Stimulated activated CD4-positive, alpha-beta T cell treated with anti-CD3 and anti-CD28 coated beads, Interleukin-2, amount 100 ng/mL, for 48 hours (primary cell): ENCODE measurements around the gene ZNF653.
"Not testable (repeated sequence)": the region's sequence is repeated elsewhere in the genome, so short reads cannot be mapped to it uniquely, and the experiment has no call there.

Experiments
- DNase-seq, 2 donors: peaks; one replicate each; pipeline ENCODE4 v3.0.0-alpha.2; 2020

ZNF653 gene

DNA sequence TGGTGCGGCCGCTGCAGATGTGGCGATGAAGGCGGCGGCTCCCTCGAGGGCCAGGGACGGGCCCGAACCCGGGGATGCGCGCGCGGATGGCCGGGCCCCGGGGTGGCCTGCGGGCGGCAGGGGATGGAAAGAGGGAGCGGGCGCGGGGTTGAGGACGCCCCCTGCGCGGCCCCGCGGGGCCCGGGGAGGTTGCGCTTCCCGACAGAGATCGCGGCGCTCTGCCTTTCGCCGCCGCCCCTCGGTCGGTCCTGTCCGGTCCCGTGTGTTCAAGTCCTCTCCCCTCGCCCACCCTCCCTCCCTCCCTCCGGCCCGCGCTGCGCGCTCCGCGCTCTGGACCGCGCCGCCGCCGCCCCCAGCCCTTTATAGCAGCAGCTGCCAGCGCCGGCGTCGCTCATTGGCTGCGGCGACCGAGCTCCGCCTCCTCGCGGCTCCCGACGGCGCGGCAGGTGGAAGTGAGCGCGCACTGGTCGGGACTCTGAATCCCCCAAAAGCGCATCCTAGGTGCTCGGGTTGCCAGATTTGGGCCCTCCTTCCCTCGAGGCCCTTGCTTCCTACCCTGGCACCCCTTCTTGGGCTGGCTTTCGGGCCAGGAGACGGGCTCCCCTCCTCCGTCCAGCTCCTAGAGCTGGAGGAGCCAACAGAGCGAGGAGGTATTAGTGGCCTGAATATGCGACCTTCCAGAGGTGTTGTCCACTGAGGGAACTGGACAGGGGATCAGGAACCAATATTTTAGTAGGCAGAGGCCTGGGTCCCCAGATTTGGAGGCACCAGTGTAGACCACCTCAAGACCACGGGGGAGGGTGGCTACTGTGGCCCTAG lies 24.7 kb downstream of the ZNF653 start, which contains the start of gene ELAVL3:
ELAVL3 (minus strand) TSS at position 332 of the 819 bp plus-strand sequence. CDS start 438 bp downstream, outside the sequence.
- DNase-seq: no peak

DNA sequence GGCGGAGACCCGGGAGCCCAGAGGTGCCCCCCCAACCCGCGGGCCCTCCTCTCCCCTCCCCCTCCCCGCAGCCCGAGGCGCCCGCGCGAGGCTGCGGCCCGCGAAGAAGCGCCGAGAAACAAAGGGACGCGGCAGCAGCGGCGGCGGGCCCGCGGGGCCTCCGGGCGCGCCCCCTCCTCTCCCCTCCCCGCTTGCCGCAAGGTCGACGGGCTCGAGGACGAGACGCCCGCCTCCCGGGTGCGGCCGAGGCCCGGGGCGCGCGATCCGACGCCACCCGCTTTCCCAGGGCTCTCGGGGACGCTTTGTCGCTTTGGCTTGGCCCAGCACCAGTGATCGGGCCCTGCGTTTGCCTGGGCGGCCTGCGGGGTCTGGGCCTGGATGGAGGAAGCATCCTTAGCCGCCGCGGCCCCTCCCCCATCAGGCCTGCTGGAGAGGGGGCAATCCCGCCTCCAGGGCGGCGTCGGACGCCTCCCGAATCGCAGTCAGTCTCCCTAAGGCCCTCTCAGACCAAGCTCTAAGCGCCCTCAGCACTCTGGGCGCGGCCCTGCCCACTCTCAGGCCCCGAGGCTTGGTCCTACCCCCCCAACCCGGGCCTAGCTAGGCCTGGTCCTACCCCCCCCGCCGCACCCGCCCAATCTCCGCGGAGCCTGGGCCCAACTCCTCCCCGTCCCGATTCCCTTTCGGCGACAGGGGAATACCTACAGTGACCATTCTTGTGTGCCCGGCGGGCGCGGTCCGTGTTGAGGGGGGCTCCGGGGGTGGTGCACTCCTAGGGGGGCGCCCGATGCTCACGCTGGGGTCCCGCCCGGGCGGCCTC lies 25.5 kb downstream of the ZNF653 start:
- no peak for DNase-seq

DNA sequence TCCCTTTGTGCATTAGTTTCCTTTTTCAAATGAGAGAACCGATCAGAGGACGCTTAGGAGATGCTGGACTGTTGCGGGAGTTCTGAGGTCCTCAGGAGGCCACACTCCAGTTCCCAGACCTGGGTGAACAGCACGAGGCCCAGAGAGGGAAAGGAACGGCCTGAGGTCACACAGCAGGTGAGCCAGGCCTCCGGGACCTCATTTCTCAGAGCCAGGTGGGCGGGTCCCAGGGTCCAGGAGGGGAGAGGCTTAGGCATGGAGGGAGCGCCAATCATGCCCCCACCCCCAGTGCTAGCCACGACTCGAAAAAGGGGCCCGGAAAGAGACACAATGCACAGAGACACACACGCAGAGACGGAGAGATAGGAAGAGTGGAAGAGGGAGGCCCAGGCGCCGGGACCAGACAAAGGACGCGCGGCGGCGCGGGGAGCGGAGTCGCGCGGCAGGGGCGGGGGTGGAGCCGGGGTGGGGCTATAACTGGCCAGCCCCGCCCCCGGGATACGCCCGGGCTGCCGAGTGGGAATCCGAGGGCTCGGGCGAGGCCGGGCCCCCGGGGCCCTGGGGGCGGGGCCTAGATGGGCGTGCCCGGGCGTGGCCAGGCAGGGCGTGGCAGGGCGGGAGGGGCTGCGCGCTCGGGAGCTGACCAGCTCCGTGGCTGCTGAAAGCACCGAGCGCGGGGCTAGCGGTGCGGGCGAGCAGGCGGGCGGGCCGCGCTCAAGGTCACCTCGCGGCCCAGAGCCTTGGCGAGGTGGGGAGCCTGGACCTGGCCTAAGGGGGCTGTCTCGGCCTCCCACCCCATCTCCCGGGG lies 26.3 kb downstream of the ZNF653 start:
- DNase-seq: peak; percentile 33 to 41

DNA sequence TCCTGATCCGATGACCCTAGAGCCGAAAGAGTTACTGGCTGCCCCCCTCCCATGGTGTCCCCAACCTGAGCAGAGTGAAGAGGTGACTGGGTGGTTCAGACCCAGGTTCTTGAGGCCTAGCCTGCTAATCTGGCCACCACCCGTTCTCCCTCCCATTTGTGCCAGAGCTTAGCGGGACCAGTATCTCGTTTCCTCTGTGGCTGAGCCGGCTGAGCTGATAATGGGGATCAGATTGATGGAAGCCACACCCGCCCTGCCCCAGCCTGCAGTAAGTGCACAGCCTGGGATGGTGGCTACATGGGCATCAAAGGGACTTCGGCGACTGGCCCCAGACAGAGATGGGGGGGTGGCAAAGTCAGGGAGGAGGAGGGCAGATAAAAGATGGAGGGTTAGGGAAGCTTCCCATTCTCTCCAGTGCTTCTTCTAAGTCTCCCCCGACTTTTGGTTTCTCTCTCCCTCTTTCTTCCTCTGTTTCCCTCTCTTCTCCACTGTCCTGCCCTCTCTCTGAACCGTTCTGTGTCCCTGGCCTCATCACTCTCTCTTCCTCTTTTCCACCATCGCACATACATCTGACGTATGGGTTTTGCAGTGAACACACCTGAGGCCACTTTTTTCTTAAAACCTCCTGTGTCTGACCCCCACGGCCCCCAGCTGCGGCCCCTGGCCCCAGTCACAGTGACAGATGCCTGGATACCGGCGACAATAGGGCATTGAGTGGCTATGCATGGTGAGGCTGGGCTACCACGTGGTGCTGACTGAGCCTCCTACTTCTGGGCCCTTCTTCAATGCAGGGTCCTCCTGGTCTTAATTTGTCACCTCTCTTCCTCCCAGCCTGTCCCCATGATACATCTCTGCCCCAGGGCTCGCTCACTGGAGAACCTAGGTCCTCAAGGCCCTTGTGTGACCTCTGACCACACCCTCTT lies 27.2 kb downstream of the ZNF653 start:
- DNase-seq: no peak

DNA sequence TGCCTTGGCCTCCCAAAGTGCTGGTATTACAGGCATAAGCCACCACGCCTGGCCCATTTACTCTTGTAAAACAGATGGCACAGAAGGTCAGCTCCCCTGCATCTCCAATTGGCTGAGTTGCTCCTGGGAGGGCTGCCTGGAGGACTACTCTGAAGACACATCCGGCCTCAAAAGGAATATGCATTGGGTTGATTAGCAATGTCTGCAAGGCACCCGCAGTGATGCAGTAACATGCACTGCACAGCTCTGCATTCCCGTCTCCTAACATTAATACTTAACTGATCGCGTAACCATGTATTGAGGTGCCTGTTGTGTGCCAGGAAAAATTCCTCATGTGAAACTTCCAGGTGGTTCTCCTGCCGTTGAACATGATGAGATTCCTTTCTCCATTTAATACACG lies 29.8 kb downstream of the ZNF653 start:
- no peak for DNase-seq

DNA sequence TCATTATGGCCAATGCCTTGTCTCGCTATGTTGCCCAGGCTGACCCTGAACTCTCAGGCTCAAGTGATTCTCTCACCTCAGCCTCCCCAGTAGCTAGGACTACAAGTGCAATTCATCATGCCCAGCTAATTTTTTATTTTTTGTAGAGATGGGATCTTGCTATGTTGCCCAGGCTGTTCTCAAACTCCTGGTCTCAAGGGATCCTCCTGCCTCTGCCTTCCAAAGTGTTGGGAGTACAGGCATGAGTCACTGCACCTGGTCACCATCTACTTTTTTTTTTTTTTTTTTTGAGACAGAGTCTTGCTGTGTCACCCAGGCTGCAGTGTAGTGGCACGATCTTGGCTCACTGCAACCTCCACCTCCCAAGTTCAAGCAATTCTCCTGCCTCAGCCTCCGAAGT lies 30.3 kb downstream of the ZNF653 start:
- DNase-seq: not testable (repeated sequence)

DNA sequence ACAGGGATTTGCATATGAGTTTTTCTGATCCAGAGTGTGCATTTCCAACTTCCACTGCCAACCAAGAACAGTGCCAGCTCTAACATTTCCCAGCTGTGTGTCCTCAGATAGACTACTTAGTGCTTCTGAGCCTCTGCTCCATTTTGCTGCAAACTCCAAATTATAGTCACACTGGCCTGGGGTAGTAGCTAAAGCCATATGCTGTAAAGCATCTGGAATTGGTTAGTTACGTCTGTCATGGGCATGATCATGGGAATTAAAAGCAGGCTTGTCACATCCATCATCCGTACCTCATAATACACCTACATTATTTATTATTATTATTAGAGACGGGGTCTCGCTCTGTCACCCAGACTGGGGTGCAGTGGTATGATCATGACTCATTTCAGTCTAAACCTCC lies 31.9 kb downstream of the ZNF653 start:
- DNase-seq: no peak

DNA sequence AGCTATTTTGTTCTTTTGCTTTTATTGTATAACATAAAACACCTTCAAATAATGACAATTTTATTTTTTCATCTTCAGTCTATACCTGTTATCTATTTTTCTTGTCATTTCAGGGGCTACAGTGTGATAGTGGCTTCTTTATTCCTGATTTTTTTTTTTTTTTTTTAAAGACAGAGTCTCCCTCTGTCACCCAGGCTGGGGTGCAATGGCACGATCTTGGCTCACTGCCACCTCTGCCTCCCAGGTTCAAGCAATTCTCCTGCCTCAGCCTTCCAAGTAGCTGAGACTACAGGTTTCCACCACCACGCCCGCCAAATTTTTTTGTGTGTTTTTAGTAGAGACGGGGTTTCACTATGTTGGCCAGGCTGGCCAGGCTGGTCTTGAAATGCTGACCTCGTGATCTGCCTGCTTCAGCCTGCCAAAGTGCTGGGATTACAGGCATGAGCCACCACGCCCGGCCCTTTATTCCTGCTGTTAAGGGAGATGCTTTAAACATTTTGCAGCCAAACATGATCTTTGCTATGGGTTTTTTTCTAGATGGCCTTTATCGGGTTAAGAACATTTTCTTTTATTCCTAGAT lies 37.3 kb downstream of the ZNF653 start:
- DNase-seq: not testable (repeated sequence)

DNA sequence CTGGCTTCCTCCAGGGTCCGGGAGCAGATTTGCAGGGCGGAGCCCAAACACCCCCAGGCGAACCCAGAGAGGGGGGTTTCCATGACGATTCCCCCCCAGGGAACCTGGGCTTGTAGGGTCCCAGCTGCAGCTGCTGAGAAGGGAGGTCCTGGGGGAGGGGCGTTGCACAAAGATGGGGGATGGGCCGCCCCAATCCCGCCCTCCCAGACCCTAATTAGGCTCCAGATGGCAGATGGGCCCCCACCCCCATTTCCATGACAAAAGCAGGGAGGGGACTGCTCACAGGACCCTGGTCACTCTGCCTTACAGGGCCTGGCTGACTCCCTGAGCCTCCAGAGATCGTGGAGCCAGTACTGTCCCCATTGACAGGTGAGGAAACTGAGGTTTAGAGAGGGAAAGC lies 40.0 kb downstream of the ZNF653 start:
- no peak for DNase-seq

DNA sequence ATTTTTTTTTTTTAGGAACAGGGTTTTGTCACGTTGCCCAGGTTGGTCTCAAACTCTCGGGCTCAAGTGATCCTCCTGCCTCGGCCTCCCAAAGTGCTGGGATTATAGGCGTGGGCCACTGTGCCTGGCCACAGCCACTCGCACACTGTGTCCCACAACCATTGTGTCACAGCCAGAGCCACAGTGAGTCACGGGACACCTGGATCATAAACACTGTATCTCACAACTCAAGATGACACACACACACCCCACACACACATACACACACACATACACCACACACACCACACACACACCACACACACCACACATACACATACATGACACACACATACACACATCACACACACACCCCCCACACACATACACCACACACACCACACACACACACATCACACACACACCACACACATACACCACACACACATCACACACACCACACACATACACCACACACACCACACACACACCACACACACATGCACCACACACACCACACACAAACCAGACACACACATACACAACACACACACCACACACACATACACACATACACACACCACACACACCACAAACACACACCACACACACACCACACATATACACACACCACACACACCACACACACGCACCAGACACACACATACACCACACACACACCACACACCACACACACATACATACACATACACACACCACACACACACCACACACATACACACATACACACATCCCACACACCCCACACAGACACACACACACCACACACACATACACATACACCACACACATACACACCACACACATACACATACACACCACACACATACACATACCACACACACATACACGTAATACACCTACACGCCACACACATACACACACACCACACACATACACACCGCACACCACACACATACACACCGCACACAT lies 41.0 kb downstream of the ZNF653 start:
- no peak for DNase-seq

DNA sequence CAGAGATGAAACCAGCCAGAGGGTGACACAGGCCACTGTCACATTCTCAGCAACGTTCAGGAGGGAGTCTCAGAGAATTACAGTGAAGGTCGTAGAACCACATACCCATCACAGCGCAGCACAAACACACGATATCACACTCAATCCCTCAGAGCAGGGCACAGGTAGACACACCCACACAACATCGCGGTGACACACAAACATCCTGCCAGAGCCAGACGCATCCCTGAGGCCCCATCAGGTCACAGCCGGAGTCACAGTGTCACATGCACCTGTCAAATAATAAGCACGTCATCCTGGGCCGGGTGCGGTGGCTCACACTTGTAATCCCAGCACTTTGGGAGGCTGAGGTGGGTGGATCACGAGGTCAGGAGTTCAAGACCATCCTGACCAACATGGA lies 42.2 kb downstream of the ZNF653 start:
- no peak for DNase-seq

DNA sequence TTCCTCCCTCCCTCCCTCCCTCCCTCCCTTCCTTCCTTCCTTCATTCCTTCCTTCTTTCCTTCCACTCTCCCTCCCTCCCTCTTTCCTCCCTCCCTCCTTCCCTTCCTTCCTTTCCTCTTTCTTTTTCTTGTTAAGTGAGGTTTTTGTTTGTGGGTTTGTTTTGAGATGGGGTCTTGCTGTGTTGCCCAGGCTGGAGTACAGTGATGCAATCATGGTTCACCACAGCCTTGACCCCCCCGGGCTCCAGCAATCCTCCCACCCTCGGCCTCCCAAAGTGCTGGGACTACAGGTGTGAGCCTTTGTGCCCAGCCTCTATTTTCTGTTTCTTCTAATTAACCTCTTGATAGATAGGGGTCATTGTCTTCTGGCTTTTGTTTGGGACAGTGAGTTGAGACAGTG lies 44.2 kb downstream of the ZNF653 start:
- DNase-seq: no peak

DNA sequence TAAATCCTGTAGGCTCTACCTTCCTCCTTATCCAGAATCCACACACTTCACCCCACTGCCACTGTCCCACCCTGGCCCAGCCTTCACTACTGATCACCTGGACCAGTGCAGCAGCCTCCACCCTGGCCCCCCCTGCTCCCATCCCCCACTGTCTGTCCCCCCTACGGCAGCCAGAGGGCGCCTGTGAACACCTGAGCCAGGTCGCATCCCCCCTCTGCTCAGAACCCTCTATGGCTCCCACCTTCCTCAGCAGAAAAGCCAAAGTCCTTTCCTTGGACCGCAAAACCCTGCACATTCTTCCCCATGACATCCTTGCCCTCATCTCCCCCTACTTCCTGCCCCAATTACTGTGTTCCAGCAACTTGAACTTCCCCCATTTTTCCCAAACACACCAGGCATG lies 45.4 kb downstream of the ZNF653 start:
- DNase-seq: no peak

DNA sequence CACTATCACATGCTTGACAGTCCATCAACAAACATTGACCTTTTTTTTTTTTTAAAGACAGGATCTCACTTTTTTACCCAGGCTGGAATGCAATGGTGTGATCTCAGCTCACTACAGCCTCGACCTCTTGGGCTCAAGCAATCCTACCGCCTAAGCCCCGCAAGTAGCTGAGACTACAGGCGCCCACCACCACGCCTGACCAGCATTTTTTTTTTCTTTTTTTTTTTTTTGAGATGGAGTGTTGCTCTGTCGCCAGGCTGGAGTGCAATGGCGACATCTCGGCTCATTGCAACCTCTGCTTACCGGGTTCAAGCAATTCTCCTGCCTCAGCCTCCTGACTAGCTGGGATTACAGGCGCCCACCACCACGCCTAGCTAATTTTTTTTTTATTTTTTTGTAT lies 46.7 kb downstream of the ZNF653 start:
- not testable (repeated sequence) for DNase-seq

DNA sequence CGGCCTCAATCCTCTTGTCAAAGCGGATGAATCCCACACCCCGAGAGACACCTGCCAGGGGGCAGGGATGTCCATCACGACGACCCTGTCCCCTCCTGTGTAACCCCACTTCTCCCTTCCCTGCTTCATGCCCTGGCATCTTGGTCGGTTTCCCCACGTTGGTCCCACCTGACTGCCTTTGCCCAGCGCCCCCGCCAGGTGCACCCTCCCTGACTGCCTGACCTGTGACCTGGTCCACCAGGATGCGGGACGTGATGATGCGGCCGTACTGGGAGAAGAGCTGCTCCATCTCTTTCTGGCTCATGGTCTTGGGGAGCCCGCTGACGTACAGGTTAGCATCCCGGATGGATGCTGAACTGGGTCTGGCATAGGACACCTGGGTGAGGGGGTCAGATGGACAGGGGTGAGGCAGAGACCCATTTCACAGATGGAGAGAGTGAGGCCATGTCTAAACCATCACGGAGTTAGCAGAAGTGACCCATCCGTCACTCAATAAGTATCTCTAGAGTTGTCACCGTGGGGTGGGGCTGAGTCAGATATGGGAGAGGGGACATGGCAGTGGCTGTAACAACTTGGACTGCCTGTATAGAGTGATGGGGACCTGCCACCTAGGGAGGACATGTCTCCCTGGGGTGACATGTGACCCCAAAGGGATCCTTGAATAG lies 47.3 kb downstream of the ZNF653 start:
- no peak for DNase-seq

DNA sequence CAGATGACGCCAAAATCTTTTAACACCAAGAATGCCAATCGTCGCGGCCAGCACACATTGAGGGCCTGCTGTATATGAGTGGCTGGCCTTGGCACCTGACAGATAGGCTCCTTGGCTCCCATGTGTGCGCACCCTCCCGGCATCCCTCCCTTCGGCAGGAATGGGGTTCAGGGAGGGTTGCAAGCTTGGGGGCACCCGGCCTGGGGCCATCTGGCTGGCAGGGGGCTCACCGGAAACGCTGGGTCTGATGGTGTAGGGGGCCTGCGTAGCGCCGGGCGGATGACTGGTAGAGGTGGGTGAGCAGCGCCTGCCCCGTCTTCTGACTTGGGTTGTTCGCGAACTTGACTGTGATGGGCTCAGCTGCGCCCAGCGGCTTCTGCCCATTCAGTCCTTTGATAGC lies 47.8 kb downstream of the ZNF653 start:
- no peak for DNase-seq

DNA sequence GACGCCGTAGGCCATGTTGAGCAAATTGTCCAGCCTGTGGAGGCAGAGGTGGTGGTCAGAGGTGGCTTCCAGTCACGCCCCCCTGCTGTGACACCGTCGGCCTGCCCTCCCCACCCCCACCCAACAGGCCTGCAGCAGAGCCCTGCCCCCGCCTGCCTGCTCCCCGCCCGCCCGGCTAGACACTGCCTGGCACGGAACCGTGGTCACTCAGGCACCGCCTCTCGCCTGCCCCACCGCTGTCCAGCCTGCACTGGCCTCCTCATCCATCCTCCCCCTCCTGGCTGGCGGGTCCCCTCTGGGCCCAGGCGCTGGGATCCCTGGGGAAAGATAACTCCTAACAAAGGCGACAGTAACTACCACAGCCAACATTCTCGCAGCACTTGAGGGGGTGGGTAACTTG lies 48.5 kb downstream of the ZNF653 start:
- no peak for DNase-seq

DNA sequence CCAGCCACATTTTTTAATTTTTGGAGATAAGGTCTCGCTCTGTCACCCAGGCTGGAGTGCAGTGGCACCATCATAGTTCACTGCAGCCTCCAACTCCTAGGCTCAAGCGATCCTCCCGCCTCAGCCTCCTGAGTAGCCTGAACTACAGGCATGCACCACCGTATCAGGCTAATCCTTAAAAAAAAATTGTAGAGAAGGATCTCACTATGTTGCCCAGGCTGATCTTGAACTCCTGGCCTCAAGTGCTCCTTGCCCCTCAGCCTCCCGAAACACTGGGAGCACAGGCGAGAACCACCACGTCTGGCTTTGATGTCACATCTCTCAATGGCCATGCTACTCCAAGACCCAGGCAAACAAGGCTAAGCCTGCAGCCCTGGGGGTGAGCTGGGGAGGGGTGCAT lies 49.0 kb downstream of the ZNF653 start:
- no peak for DNase-seq

DNA sequence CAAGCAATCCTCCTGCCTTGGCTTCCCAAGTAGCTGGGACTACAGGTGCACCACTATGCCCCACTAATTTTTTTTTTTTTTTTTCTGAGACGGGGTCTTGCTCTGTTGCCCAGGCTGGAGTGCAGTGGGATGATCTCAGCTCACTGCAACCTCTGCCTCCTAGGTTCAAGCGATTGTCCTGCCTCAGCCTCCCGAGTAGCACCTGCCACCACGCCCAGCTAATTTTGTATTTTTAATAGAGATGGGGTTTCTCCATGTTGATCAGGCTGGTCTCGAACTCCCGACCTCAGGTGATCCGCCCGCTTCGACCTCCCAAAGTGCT lies 50.4 kb downstream of the ZNF653 start:
- DNase-seq: not testable (repeated sequence)
